GM21423 (cell line): ENCODE results near the gene EPHB1.

Experiments
- ATAC-seq: cut with Tn5 transposase; IDR thresholded peaks from one replicate; pipeline ENCODE4 v1.9.1; 2021; ENCODE audit warnings: mild to moderate bottlenecking, moderate library complexity; ENCODE audit not compliant: unreplicated experiment

The EPHB1 gene

GRCh38 chr3:134794950-134795745, at the start of gene EPHB1:
Gene EPHB1, plus strand, starts transcription at chr3:134795260.
- peak; percentile 76 for ATAC-seq

- ATAC-seq: no peak
Measured at GRCh38 chr3:134748698-134749097, 46.4 kb upstream of the EPHB1 start.

- no peak for ATAC-seq
Measured at GRCh38 chr3:134749174-134749573, 45.9 kb upstream of the EPHB1 start.

- ATAC-seq: no peak
Measured at GRCh38 chr3:134749802-134750553, 45.1 kb upstream of the EPHB1 start.

GRCh38 chr3:134751831-134752230, 43.2 kb upstream of the EPHB1 start:
- ATAC-seq: no peak

- no peak for ATAC-seq
Measured at GRCh38 chr3:134752761-134753461, 42.1 kb upstream of the EPHB1 start.

- ATAC-seq: no peak
Measured at GRCh38 chr3:134753999-134754742, 40.9 kb upstream of the EPHB1 start.

GRCh38 chr3:134754768-134755559, 40.1 kb upstream of the EPHB1 start:
- peak; percentile 79 for ATAC-seq

GRCh38 chr3:134755821-134756220, 39.2 kb upstream of the EPHB1 start:
- ATAC-seq: no peak

- ATAC-seq: no peak
Measured at GRCh38 chr3:134757549-134758069, 37.5 kb upstream of the EPHB1 start.

GRCh38 chr3:134761213-134761612, 33.8 kb upstream of the EPHB1 start:
- ATAC-seq: no peak

GRCh38 chr3:134762016-134762415, 33.0 kb upstream of the EPHB1 start:
- ATAC-seq: no peak

- no peak for ATAC-seq
Measured at GRCh38 chr3:134765468-134765867, 29.6 kb upstream of the EPHB1 start.

GRCh38 chr3:134766290-134766689, 28.8 kb upstream of the EPHB1 start:
- no peak for ATAC-seq

GRCh38 chr3:134768116-134768515, 26.9 kb upstream of the EPHB1 start:
- ATAC-seq: no peak

- ATAC-seq: no peak
Measured at GRCh38 chr3:134768837-134769236, 26.2 kb upstream of the EPHB1 start.

GRCh38 chr3:134769287-134769868, 25.7 kb upstream of the EPHB1 start:
- no peak for ATAC-seq

- no peak for ATAC-seq
Measured at GRCh38 chr3:134772011-134772410, 23.0 kb upstream of the EPHB1 start.

GRCh38 chr3:134772591-134772990, 22.5 kb upstream of the EPHB1 start:
- ATAC-seq: no peak
